H1 (cell line): ENCODE measurements around the gene SHC1. TPM values are rescaled to one million over a fixed set of nuclear protein-coding genes. Genes with fewer than 3 reads are reported as not detected.

Experiments
- CTCF ChIA-PET: fragments of 300-600 bp; sonication (Branson Sonifier 250); formaldehyde crosslinking; loops from one replicate; lab custom pipeline; 2021; ENCODE audit not compliant: partially characterized antibody; lab: Charles Lee
- POLR2A ChIA-PET: fragments of 300-600 bp; sonication (Branson Sonifier 250); formaldehyde crosslinking; loops from one replicate; lab custom pipeline; 2021; ENCODE audit warnings: inconsistent platforms; ENCODE audit not compliant: partially characterized antibody; lab: Charles Lee
- DNase-seq, 2 experiments: peaks; one replicate each; pipeline versions ENCODE4 v3.0.0 to v3.0.0-alpha.2; 2010 to 2022; ENCODE audit warnings: low spot score in 2 of 2, low read depth in 1 of 2, mixed read lengths in 1 of 2
- FAIRE-seq: peaks from 2 replicates; lab custom pipeline; 2011; peaks lifted over from hg19 to GRCh38; lab: Jason Lieb, UNC
- H2AFZ ChIP-seq: 2 replicates; pipeline ENCODE4 v1.8.1; 2012; ENCODE audit warnings: low read length, inconsistent platforms
- H2AK5ac ChIP-seq: 2 replicates; pipeline ENCODE4 v1.6.1; 2013; ENCODE audit warnings: low read depth, low read length
- H2BK120ac ChIP-seq: replicated peaks from 2 replicates; pipeline ENCODE3; 2013; ENCODE audit warnings: low read depth, low read length, inconsistent platforms
- H2BK12ac ChIP-seq: 2 replicates; pipeline ENCODE4 v1.6.1; 2013; ENCODE audit warnings: low read depth, low read length
- H2BK15ac ChIP-seq: 2 replicates; pipeline ENCODE4 v1.6.1; 2013; ENCODE audit warnings: low read length
- H2BK20ac ChIP-seq: 2 replicates; pipeline ENCODE4 v1.6.1; 2013; ENCODE audit warnings: low read length
- H2BK5ac ChIP-seq: 2 replicates; pipeline ENCODE4 v1.6.1; 2013; ENCODE audit warnings: low read depth, low read length
- H3K14ac ChIP-seq: 2 replicates; pipeline ENCODE4 v1.6.1; 2013; ENCODE audit warnings: inconsistent platforms; ENCODE audit not compliant: insufficient read length
- H3K18ac ChIP-seq: 2 replicates; pipeline ENCODE4 v1.6.1; 2013; ENCODE audit warnings: low read length; ENCODE audit errors: extremely low read depth
- H3K23ac ChIP-seq: 2 replicates; pipeline ENCODE4 v1.6.1; 2013; ENCODE audit warnings: inconsistent platforms; ENCODE audit not compliant: insufficient read length
- H3K23me2 ChIP-seq: 2 replicates; pipeline ENCODE4 v1.6.1; 2013; ENCODE audit warnings: low read depth, low read length
- H3K27ac ChIP-seq: 2 replicates; pipeline ENCODE4 v1.6.1; 2011; ENCODE audit warnings: low read depth, low read length, inconsistent platforms
- H3K27me3 ChIP-seq, 4 experiments: replicated peaks in 1 of 4; 1 replicate in 1 of 4; 2 replicates in 3 of 4; pipeline versions ENCODE4 v1.6.1 to v1.8.1; 2011 to 2013; ENCODE audit warnings: low read length in 3 of 4, mild to moderate bottlenecking in 3 of 4, inconsistent platforms in 2 of 4, mixed read lengths in 2 of 4, moderate library complexity in 1 of 4; ENCODE audit not compliant: control insufficient read depth in 3 of 4, insufficient read depth in 3 of 4; ENCODE audit errors: extremely low read depth in 1 of 4
- H3K36me3 ChIP-seq, 4 experiments: 2 replicates each; pipeline versions ENCODE4 v1.6.1 to v1.8.1; 2011 to 2013; ENCODE audit warnings: mild to moderate bottlenecking in 4 of 4, low read length in 3 of 4, moderate library complexity in 2 of 4, control low read depth in 1 of 4, inconsistent platforms in 1 of 4; ENCODE audit not compliant: insufficient read depth in 4 of 4, control insufficient read depth in 2 of 4
- H3K4ac ChIP-seq: replicated peaks from 2 replicates; pipeline ENCODE3; 2013; ENCODE audit warnings: low read length, low read depth, mixed read lengths, inconsistent platforms; ENCODE audit not compliant: insufficient read length
- H3K4me1 ChIP-seq, 4 experiments: replicated peaks in 1 of 4; 1 replicate in 1 of 4; 2 replicates in 3 of 4; pipeline versions ENCODE4 v1.6.1 to v1.8.1; 2011 to 2013; ENCODE audit warnings: low read length in 3 of 4, inconsistent platforms in 2 of 4, mixed read lengths in 1 of 4; ENCODE audit not compliant: insufficient read depth in 4 of 4, control insufficient read depth in 3 of 4
- H3K4me2 ChIP-seq, 2 experiments: 2 replicates each; pipeline versions ENCODE4 v1.6.1 to v1.8.1; 2011 to 2013; ENCODE audit warnings: low read depth in 2 of 2, low read length in 2 of 2, control low read depth in 1 of 2, inconsistent platforms in 1 of 2, mild to moderate bottlenecking in 1 of 2; ENCODE audit not compliant: insufficient read depth in 1 of 2
- H3K4me3 ChIP-seq, 4 experiments: fragments of 200-600, 300-600 bp in 1 of 4; sonication (generic), shearing (Covaris generic), sonication (Bioruptor Twin) in 1 of 4; 2 replicates each; pipeline versions ENCODE4 v1.5.1 to v1.8.1; 2011 to 2016; ENCODE audit warnings: low read length in 4 of 4, low read depth in 3 of 4, control low read depth in 2 of 4, inconsistent platforms in 2 of 4, mild to moderate bottlenecking in 2 of 4, mixed read lengths in 1 of 4, moderate library complexity in 1 of 4; ENCODE audit not compliant: insufficient read depth in 2 of 4; ENCODE audit errors: extremely low read depth in 1 of 4
- H3K56ac ChIP-seq: replicated peaks from 2 replicates; pipeline ENCODE3; 2013; ENCODE audit warnings: low read depth, mild to moderate bottlenecking, mixed read lengths, low read length, inconsistent platforms; ENCODE audit not compliant: insufficient read length
- H3K79me1 ChIP-seq: 2 replicates; pipeline ENCODE4 v1.6.1; 2013; ENCODE audit warnings: low read depth, low read length, control low read depth
- H3K79me2 ChIP-seq, 2 experiments: 2 replicates each; pipeline versions ENCODE4 v1.6.1 to v1.8.1; 2012 to 2013; ENCODE audit warnings: low read length in 2 of 2, mild to moderate bottlenecking in 2 of 2, inconsistent platforms in 1 of 2; ENCODE audit not compliant: insufficient read depth in 2 of 2, control insufficient read depth in 1 of 2
- H3K9ac ChIP-seq, 4 experiments: replicated peaks in 1 of 4; 1 replicate in 1 of 4; 2 replicates in 3 of 4; pipeline versions ENCODE4 v1.6.1 to v1.8.1; 2011 to 2013; ENCODE audit warnings: low read depth in 3 of 4, low read length in 3 of 4, control low read depth in 2 of 4, mild to moderate bottlenecking in 2 of 4, moderate library complexity in 2 of 4, inconsistent platforms in 1 of 4; ENCODE audit errors: extremely low read depth in 1 of 4
- H3K9me3 ChIP-seq, 2 experiments: 2 replicates each; pipeline versions ENCODE4 v1.6.1 to v1.8.1; 2012 to 2013; ENCODE audit warnings: mild to moderate bottlenecking in 2 of 2, moderate library complexity in 2 of 2, control low read depth in 1 of 2, inconsistent platforms in 1 of 2, low read depth in 1 of 2, low read length in 1 of 2, mixed read lengths in 1 of 2; ENCODE audit not compliant: insufficient read depth in 2 of 2
- H4K20me1 ChIP-seq, 2 experiments: replicated peaks in 1 of 2; 2 replicates each; pipeline versions ENCODE3 to v1.8.1; 2011 to 2013; ENCODE audit warnings: inconsistent platforms in 2 of 2, low read length in 2 of 2, mild to moderate bottlenecking in 1 of 2; ENCODE audit not compliant: insufficient read depth in 2 of 2, control insufficient read depth in 1 of 2
- H4K5ac ChIP-seq: 2 replicates; pipeline ENCODE4 v1.6.1; 2013; ENCODE audit warnings: low read length, low read depth, mixed read lengths, inconsistent platforms; ENCODE audit not compliant: insufficient read length
- H4K8ac ChIP-seq: 2 replicates; pipeline ENCODE4 v1.8.0; 2013; ENCODE audit warnings: mild to moderate bottlenecking, moderate library complexity, low read length, inconsistent platforms; ENCODE audit not compliant: insufficient read depth; ENCODE audit errors: extremely low read depth
- H4K91ac ChIP-seq: replicated peaks from 2 replicates; pipeline ENCODE3; 2013; ENCODE audit warnings: low read length, mixed read lengths, inconsistent platforms; ENCODE audit not compliant: insufficient read length
- BRCA1 ChIP-seq: IDR thresholded peaks from 2 replicates; pipeline ENCODE4 v1.6.1; 2012; ENCODE audit warnings: low read depth, low read length, improper control_type of control experiment
- CHD2 ChIP-seq: IDR thresholded peaks from 2 replicates; pipeline ENCODE4 v1.6.1; 2012; ENCODE audit warnings: low read length, improper control_type of control experiment
- CREB1 ChIP-seq: IDR thresholded peaks from 2 replicates; pipeline ENCODE4 v1.6.1; 2012; ENCODE audit warnings: inconsistent platforms
- HDAC6 ChIP-seq: IDR thresholded peaks from one replicate; pipeline ENCODE4 v1.7.1; 2012; ENCODE audit warnings: low read depth, mild to moderate bottlenecking, inconsistent platforms, low read length, moderate library complexity
- NRF1 ChIP-seq: IDR thresholded peaks from 2 replicates; pipeline ENCODE4 v1.6.1; 2011; ENCODE audit warnings: mild to moderate bottlenecking, low read depth, low read length, improper control_type of control experiment
- POU5F1 ChIP-seq: IDR thresholded peaks from 2 replicates; pipeline ENCODE4 v1.6.1; 2011; ENCODE audit warnings: low read depth, mild to moderate bottlenecking, low read length, moderate library complexity
- RAD21 ChIP-seq, 2 experiments: IDR thresholded peaks in 1 of 2; conservative IDR thresholded peaks in 1 of 2; 2 replicates each; pipeline ENCODE4 v1.6.1; 2011; ENCODE audit warnings: low read depth in 2 of 2, low read length in 2 of 2, improper control_type of control experiment in 1 of 2, inconsistent platforms in 1 of 2, mild to moderate bottlenecking in 1 of 2, moderate library complexity in 1 of 2
- WGBS, 2 experiments: shearing (Covaris generic) in 1 of 2; methylation state at CpG; one replicate each; pipeline versions ENCODE4 v1.1.6 to v1.1.7; 2013 to 2015; ENCODE audit warnings: low lambda C conversion rate in 2 of 2, mixed read lengths in 2 of 2, inconsistent platforms in 1 of 2, low coverage in 1 of 2, missing lambda C conversion rate in 1 of 2; ENCODE audit not compliant: insufficient replicate concordance in 2 of 2, insufficient coverage in 1 of 2, insufficient read length in 1 of 2; ENCODE audit errors: extremely low coverage in 1 of 2, missing lambda C conversion rate in 1 of 2; 5-methylcytosine and 5-hydroxymethylcytosine counted together
- polyA plus RNA-seq, 7 experiments: library from polyadenylated mRNA; depleted of rRNA in 3 of 7; stranded (reverse) in 5 of 7; unstranded in 2 of 7; fragments of >200 nt in 5 of 7; fragments of 200-250 nt in 2 of 7; gene quantifications; 1 replicate in 5 of 7; 2 replicates in 1 of 7; 4 replicates in 1 of 7; pipeline versions ENCODE4 v1.2.1 to v1.2.3, GENCODE V29; 2011 to 2013; ENCODE audit warnings: missing spikeins in 2 of 7, mixed read lengths in 2 of 7
- total RNA-seq: library from RNA; stranded (reverse); fragmentation: NEBNext Ultra II Directional; extraction: Animal tissue kit (Norgen Biotek cat#: 25700); gene quantifications from 2 replicates; pipeline ENCODE4 v1.2.1, GENCODE V29; 2021
- TF ChIP-seq, protein P1 (sequence below): IDR thresholded peaks from 2 replicates; pipeline ENCODE4 v1.6.1; 2012; ENCODE audit warnings: low read length, inconsistent platforms

The SHC1 gene
- total and polyA plus RNA-seq, 2 of the 8 experiments (the other 6 are each of a cell fraction or from before 2014, with no cell fraction given): 177 to 212 TPM

DNA sequence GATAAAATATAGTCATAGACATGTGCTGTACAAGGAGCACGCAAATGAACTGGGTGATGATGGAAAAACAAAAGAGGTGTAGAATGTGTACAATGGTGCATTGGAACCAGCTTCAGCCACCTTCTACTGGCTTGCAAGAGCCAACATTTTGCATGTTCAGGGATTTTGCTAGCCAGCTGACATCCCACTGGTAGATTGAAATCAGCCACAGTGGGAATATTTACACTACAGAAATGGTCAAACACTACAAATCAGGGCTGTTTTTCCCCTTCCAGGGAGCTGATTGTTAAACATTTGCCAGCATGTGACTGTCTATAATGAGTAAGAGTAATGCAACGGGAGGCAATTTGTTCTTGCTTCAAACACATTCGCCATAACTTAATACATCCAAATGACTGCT, 57.3 kb downstream of the SHC1 start:
- Histone ChIP-seq H3K23me2 (no peaks in the 10 kb centered on the region), H4K5ac (no peak overlapping the region), H2AFZ (no peak overlapping the region), H3K36me3 (no peaks in the 10 kb centered on the region), H4K20me1 (no peaks in the 10 kb centered on the region), H3K23ac (no peak overlapping the region), H2BK12ac (no peak overlapping the region), H3K79me2 (no peaks in the 10 kb centered on the region), H2BK20ac (no peak overlapping the region), H3K4ac (no peak overlapping the region), H3K27ac (no peak overlapping the region), H3K9ac (no peak overlapping the region), H3K18ac (no peak overlapping the region), H2BK5ac (no peak overlapping the region), H3K9me3 (peaks cover 2 to 9% of the 10 kb centered on the region in 2 experiments; a peak in 2 of 4 replicates), H3K4me2 (no peak overlapping the region), H4K91ac (no peak overlapping the region), H3K79me1 (no peaks in the 10 kb centered on the region), H3K14ac (no peak overlapping the region), H2BK120ac (no peak overlapping the region), H3K4me3 (no peak overlapping the region), H2BK15ac (no peak overlapping the region), H3K27me3 (no peaks in the 10 kb centered on the region), H3K56ac (no peak overlapping the region), H2AK5ac (no peak overlapping the region), H4K8ac (no peak overlapping the region), H3K4me1 (no peaks in the 10 kb centered on the region)
- ChIA-PET CTCF (interaction anchor here (0.6 to 2.4 kb wide), 10 partner anchors 9 to 1116 kb away, joined by 3 to 10 read pairs (median 5); partner anchors contain the start of gene PMVK), POLR2A (interaction anchor here (1.4 to 2.4 kb wide), 3 partner anchors 9 to 57 kb away, joined by 3 to 6 read pairs (median 6); partner anchors contain the start of genes PMVK and SHC1)
- WGBS, 2 experiments: 88% methylated on average over 3 of the region's 3 CpGs; no CpG with 5 or more reads in 1 of the 2 experiments
- DNase-seq (no peak), FAIRE-seq (no peak)
- TF ChIP-seq HDAC6 (no peak), RAD21 (IDR thresholded peaks at IDR 0.05 in 1 of 2, conservative IDR thresholded peaks at IDR 0.05 in 1 of 2; ENCODE audit: low read depth in 2 of 2, low read length in 2 of 2) (no peak), CHD2 (no peak), BRCA1 (no peak), CREB1 (no peak), POU5F1 (no peak), NRF1 (no peak)
- TF ChIP-seq, protein P1, sequence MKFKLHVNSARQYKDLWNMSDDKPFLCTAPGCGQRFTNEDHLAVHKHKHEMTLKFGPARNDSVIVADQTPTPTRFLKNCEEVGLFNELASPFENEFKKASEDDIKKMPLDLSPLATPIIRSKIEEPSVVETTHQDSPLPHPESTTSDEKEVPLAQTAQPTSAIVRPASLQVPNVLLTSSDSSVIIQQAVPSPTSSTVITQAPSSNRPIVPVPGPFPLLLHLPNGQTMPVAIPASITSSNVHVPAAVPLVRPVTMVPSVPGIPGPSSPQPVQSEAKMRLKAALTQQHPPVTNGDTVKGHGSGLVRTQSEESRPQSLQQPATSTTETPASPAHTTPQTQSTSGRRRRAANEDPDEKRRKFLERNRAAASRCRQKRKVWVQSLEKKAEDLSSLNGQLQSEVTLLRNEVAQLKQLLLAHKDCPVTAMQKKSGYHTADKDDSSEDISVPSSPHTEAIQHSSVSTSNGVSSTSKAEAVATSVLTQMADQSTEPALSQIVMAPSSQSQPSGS: no peak
